IMR-90 (cell line): Measurements from ENCODE around the gene SNIP1. TPM values are rescaled to one million over a fixed set of nuclear protein-coding genes. Genes with fewer than 3 reads are reported as not detected.

Source experiments
- ATAC-seq: fragments of 200-7000 bp; cut with Tn5 transposase; 2 replicates; pipeline ENCODE4 v1.9.1; 2020; ENCODE audit warnings: low read depth, mild to moderate bottlenecking, moderate library complexity
- BruUV-seq: library from RNA; stranded (reverse); fragments of 400-500 nt; replicated peaks from 2 replicates; lab custom pipeline; 2021; lab: Mats Ljungman, UMichigan
- CTCF ChIA-PET: fragments of 300-600 bp; formaldehyde crosslinking; extraction: SDS; loops from one replicate; lab custom pipeline; 2021; ENCODE audit warnings: antibody characterized with exemption; lab: Yijun Ruan, JAX
- POLR2A ChIA-PET: fragments of 300-600 bp; sonication (Branson Sonifier 250); formaldehyde crosslinking; loops from one replicate; lab custom pipeline; 2022; ENCODE audit warnings: antibody characterized with exemption; ENCODE audit not compliant: unreplicated experiment; lab: Charles Lee
- DNase-seq: peaks from one replicate; pipeline ENCODE4 v3.0.0; 2013
- H2AFZ ChIP-seq: replicated peaks from 2 replicates; pipeline ENCODE3; 2013; ENCODE audit warnings: low read length, mild to moderate bottlenecking; ENCODE audit not compliant: poor library complexity
- H2AK5ac ChIP-seq: 2 replicates; pipeline ENCODE4 v1.6.1; 2013; ENCODE audit warnings: low read depth, low read length, inconsistent platforms
- H2AK9ac ChIP-seq: replicated peaks from 2 replicates; pipeline ENCODE3; 2013; ENCODE audit warnings: mild to moderate bottlenecking, low read depth, low read length, moderate library complexity; ENCODE audit not compliant: poor library complexity
- H2BK120ac ChIP-seq: 2 replicates; pipeline ENCODE4 v1.6.1; 2013; ENCODE audit warnings: low read depth, low read length, inconsistent platforms
- H2BK15ac ChIP-seq: 3 replicates; pipeline ENCODE4 v1.6.1; 2013; ENCODE audit warnings: low read depth, low read length, inconsistent platforms
- H2BK20ac ChIP-seq: 2 replicates; pipeline ENCODE4 v1.6.1; 2013; ENCODE audit warnings: low read depth, mild to moderate bottlenecking, inconsistent platforms, low read length, moderate library complexity
- H2BK5ac ChIP-seq: 2 replicates; pipeline ENCODE4 v1.6.1; 2013; ENCODE audit warnings: mild to moderate bottlenecking, low read depth, low read length, inconsistent platforms; ENCODE audit not compliant: poor library complexity, severe bottlenecking
- H3K14ac ChIP-seq: replicated peaks from 2 replicates; pipeline ENCODE4 v1.6.1; 2013; ENCODE audit warnings: low read depth, low read length, inconsistent platforms
- H3K18ac ChIP-seq: 2 replicates; pipeline ENCODE4 v1.6.1; 2013; ENCODE audit warnings: low read depth, low read length, control low read depth
- H3K23ac ChIP-seq: 2 replicates; pipeline ENCODE4 v1.6.1; 2013; ENCODE audit warnings: low read depth, low read length, inconsistent platforms
- H3K27ac ChIP-seq: 2 replicates; pipeline ENCODE4 v1.5.1; 2013; ENCODE audit warnings: mild to moderate bottlenecking, control low read depth, low read length; ENCODE audit not compliant: insufficient read depth
- H3K27me3 ChIP-seq: 2 replicates; pipeline ENCODE4 v1.6.1; 2013; ENCODE audit warnings: low read length; ENCODE audit not compliant: control insufficient read depth, insufficient read depth
- H3K36me3 ChIP-seq: 2 replicates; pipeline ENCODE4 v1.6.1; 2013; ENCODE audit warnings: low read length, mixed read lengths; ENCODE audit not compliant: control insufficient read depth, insufficient read depth
- H3K4ac ChIP-seq: 2 replicates; pipeline ENCODE4 v1.6.1; 2013; ENCODE audit warnings: low read depth, low read length, inconsistent platforms
- H3K4me1 ChIP-seq: 2 replicates; pipeline ENCODE4 v1.6.1; 2013; ENCODE audit warnings: low read length, mixed read lengths; ENCODE audit not compliant: control insufficient read depth, insufficient read depth
- H3K4me2 ChIP-seq: 2 replicates; pipeline ENCODE4 v1.6.1; 2013; ENCODE audit warnings: low read depth, mild to moderate bottlenecking, control low read depth, low read length, moderate library complexity
- H3K4me3 ChIP-seq: 2 replicates; pipeline ENCODE4 v1.5.1; 2013; ENCODE audit warnings: low read depth, mild to moderate bottlenecking, control low read depth, low read length, moderate library complexity; ENCODE audit not compliant: insufficient read depth
- H3K56ac ChIP-seq: 2 replicates; pipeline ENCODE4 v1.6.1; 2013; ENCODE audit warnings: low read length, inconsistent platforms; ENCODE audit not compliant: insufficient read depth; ENCODE audit errors: extremely low read depth
- H3K79me1 ChIP-seq, 2 experiments: 2 replicates each; pipeline ENCODE4 v1.6.1; 2013; ENCODE audit warnings: low read length in 2 of 2, inconsistent platforms in 1 of 2, low read depth in 1 of 2
- H3K9ac ChIP-seq: 2 replicates; pipeline ENCODE4 v1.6.1; 2013; ENCODE audit warnings: low read depth, low read length, control low read depth
- H3K9me1 ChIP-seq: 2 replicates; pipeline ENCODE4 v1.6.1; 2013; ENCODE audit warnings: low read length, inconsistent platforms; ENCODE audit not compliant: insufficient read depth
- H3K9me3 ChIP-seq: 2 replicates; pipeline ENCODE4 v1.6.1; 2013; ENCODE audit warnings: low read length; ENCODE audit not compliant: control insufficient read depth, insufficient read depth
- H4K20me1 ChIP-seq: 2 replicates; pipeline ENCODE4 v1.6.1; 2013; ENCODE audit warnings: low read length, inconsistent platforms; ENCODE audit not compliant: insufficient read depth
- H4K5ac ChIP-seq: 2 replicates; pipeline ENCODE4 v1.6.1; 2013; ENCODE audit warnings: mild to moderate bottlenecking, low read depth, low read length, control low read depth
- H4K8ac ChIP-seq, 2 experiments: 2 replicates each; pipeline ENCODE4 v1.6.1; 2013; ENCODE audit warnings: low read depth in 2 of 2, low read length in 2 of 2, control low read depth in 1 of 2, inconsistent platforms in 1 of 2
- H4K91ac ChIP-seq: 2 replicates; pipeline ENCODE4 v1.6.1; 2013; ENCODE audit warnings: low read depth, low read length, inconsistent platforms; ENCODE audit not compliant: insufficient read depth
- BHLHE40 ChIP-seq: fragments of 150-350 bp; IDR thresholded peaks from 2 replicates; pipeline ENCODE4 v1.6.1; 2016; ENCODE audit warnings: mild to moderate bottlenecking, low read depth, low read length
- CEBPB ChIP-seq: IDR thresholded peaks from 2 replicates; pipeline ENCODE4 v1.6.1; 2012; ENCODE audit warnings: low read depth, low read length, improper control_type of control experiment
- CHD1 ChIP-seq: IDR thresholded peaks from 2 replicates; pipeline ENCODE4 v1.6.1; 2012; ENCODE audit warnings: low read depth, low read length, improper control_type of control experiment
- CTCF ChIP-seq: conservative IDR thresholded peaks from 2 replicates; pipeline ENCODE4 v1.5.1; 2012; ENCODE audit warnings: mild to moderate bottlenecking, low read depth, low read length, improper control_type of control experiment
- ELK1 ChIP-seq: fragments of 150-350 bp; IDR thresholded peaks from 2 replicates; pipeline ENCODE4 v1.6.1; 2016; ENCODE audit warnings: low read depth, mild to moderate bottlenecking, low read length, moderate library complexity, borderline replicate concordance
- FOS ChIP-seq: fragments of 150-350 bp; IDR thresholded peaks from 2 replicates; pipeline ENCODE4 v1.6.1; 2016; ENCODE audit warnings: low read depth, low read length
- MAFK ChIP-seq: IDR thresholded peaks from 2 replicates; pipeline ENCODE4 v1.6.1; 2012; ENCODE audit warnings: low read depth, low read length, improper control_type of control experiment
- MAZ ChIP-seq: IDR thresholded peaks from 2 replicates; pipeline ENCODE4 v1.6.1; 2012; ENCODE audit warnings: low read depth, mild to moderate bottlenecking, low read length, improper control_type of control experiment, moderate library complexity, borderline replicate concordance
- MXI1 ChIP-seq: IDR thresholded peaks from 2 replicates; pipeline ENCODE4 v1.6.1; 2012; ENCODE audit warnings: low read depth, mild to moderate bottlenecking, low read length, moderate library complexity, borderline replicate concordance
- NFE2L2 ChIP-seq: fragments of 150-350 bp; IDR thresholded peaks from 2 replicates; pipeline ENCODE4 v1.6.1; 2016; ENCODE audit warnings: low read depth, mild to moderate bottlenecking, low read length
- POLR2A ChIP-seq: IDR thresholded peaks from 2 replicates; pipeline ENCODE4 v1.6.1; 2012; ENCODE audit warnings: mild to moderate bottlenecking, low read depth, low read length
- RAD21 ChIP-seq: IDR thresholded peaks from 2 replicates; pipeline ENCODE4 v1.6.1; 2012; ENCODE audit warnings: low read length, improper control_type of control experiment
- RCOR1 ChIP-seq: IDR thresholded peaks from 2 replicates; pipeline ENCODE4 v1.6.1; 2012; ENCODE audit warnings: mild to moderate bottlenecking, low read length, improper control_type of control experiment; ENCODE audit not compliant: insufficient replicate concordance
- RFX5 ChIP-seq: IDR thresholded peaks from 2 replicates; pipeline ENCODE4 v1.8.0; 2012; ENCODE audit warnings: low read depth, mild to moderate bottlenecking, low read length, moderate library complexity
- SMC3 ChIP-seq: fragments of 150-350 bp; IDR thresholded peaks from 2 replicates; pipeline ENCODE4 v1.6.1; 2016; ENCODE audit warnings: low read depth, mild to moderate bottlenecking, antibody characterized with exemption, low read length, moderate library complexity
- WGBS, 2 experiments: methylation state at CpG; one replicate each; pipeline versions ENCODE4 v1.1.5 to v1.1.7; 2013; ENCODE audit warnings: missing lambda C conversion rate in 2 of 2; ENCODE audit not compliant: insufficient read length in 1 of 2; ENCODE audit errors: extremely low coverage in 2 of 2; 5-methylcytosine and 5-hydroxymethylcytosine counted together
- dilution Hi-C: fragments of 300-500 bp; cut with HindIII; formaldehyde crosslinking; loops from one replicate; pipeline ENCODE4 v1.14.3; 2018; ENCODE audit warnings: low sequenced_read_pairs; ENCODE audit not compliant: unreplicated experiment
- in situ Hi-C: fragments of 300-500 bp; cut with MboI; formaldehyde crosslinking; loops from 3 replicates; pipeline ENCODE4 v1.14.3; 2019; ENCODE audit warnings: low sequenced_read_pairs, inconsistent platforms, mixed read lengths
- intact Hi-C: fragments of 100-400 bp; cut with micrococcal nuclease; formaldehyde crosslinking; loops from 2 replicates; pipeline ENCODE4 v1.10.0; 2022
- polyA plus RNA-seq, 3 experiments: library from polyadenylated mRNA; depleted of rRNA; stranded (reverse); fragments of >200 nt; gene quantifications; 2 replicates each; pipeline ENCODE4 v1.2.3, GENCODE V29; 2012; ENCODE audit warnings: low replicate concordance in 1 of 3
- total RNA-seq: library from RNA; depleted of rRNA; stranded (reverse); fragments of >200 nt; gene quantifications from 2 replicates; pipeline ENCODE4 v1.2.3, GENCODE V29; 2012
- TF ChIP-seq, protein P1 (sequence below): fragments of 150-350 bp; IDR thresholded peaks from 2 replicates; pipeline ENCODE4 v1.6.1; 2017; ENCODE audit warnings: mild to moderate bottlenecking, antibody characterized with exemption, low read length, low read depth

SNIP1 gene
- total and polyA plus RNA-seq, 2 of the 4 experiments (the other 2 are of a cell fraction) = 6.8 to 11.3 TPM

- WGBS, 2 experiments = 100% methylated on average over 1 of the region's 3 CpGs; no CpG with 5 or more reads in 1 of the 2 experiments
- TF ChIP-seq BHLHE40 (no peak), RFX5 (no peak), CTCF (no peak), FOS (no peak), MXI1 (no peak), RAD21 (no peak), POLR2A (no peak), RCOR1 (no peak), MAZ (no peak), NFE2L2 (no peak), SMC3 (no peak), MAFK (no peak), ELK1 (no peak), CHD1 (no peak), CEBPB (no peak)
- TF ChIP-seq, protein P1, sequence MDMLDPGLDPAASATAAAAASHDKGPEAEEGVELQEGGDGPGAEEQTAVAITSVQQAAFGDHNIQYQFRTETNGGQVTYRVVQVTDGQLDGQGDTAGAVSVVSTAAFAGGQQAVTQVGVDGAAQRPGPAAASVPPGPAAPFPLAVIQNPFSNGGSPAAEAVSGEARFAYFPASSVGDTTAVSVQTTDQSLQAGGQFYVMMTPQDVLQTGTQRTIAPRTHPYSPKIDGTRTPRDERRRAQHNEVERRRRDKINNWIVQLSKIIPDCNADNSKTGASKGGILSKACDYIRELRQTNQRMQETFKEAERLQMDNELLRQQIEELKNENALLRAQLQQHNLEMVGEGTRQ = no peak
- in situ Hi-C loops (no loop called here), dilution Hi-C loops (no loop called here), intact Hi-C loops (no loop called here)
- H2AK9ac ChIP-seq = no peak overlapping the region
- H3K4me1 ChIP-seq = no peaks in the 10 kb centered on the region
- ChIA-PET POLR2A (no interaction called here), CTCF (no interaction called here)
- DNase-seq (no peak), ATAC-seq (no peak)
- no peak overlapping the region for H3K9ac ChIP-seq
- peaks cover 8 to 9% of the 10 kb centered on the region in 2 experiments; a peak in 2 of 4 replicates for H3K79me1 ChIP-seq
- H2BK20ac ChIP-seq = no peak overlapping the region
- H2AK5ac ChIP-seq = no peak overlapping the region
- peaks cover 42% of the 10 kb centered on the region for H3K36me3 ChIP-seq
- no peak overlapping the region for H3K23ac ChIP-seq
- H3K4ac ChIP-seq = no peak overlapping the region
- H4K5ac ChIP-seq = no peak overlapping the region
- no peaks in the 10 kb centered on the region for H4K20me1 ChIP-seq
- no peak overlapping the region for H2BK15ac ChIP-seq
- no peak overlapping the region for H3K18ac ChIP-seq
- no peaks in the 10 kb centered on the region for H3K9me3 ChIP-seq
- no peak overlapping the region for H3K56ac ChIP-seq
- H4K8ac ChIP-seq = no peak overlapping the region
- H3K27me3 ChIP-seq = no peaks in the 10 kb centered on the region
- no peak overlapping the region for H4K91ac ChIP-seq
- H2BK5ac ChIP-seq = no peak overlapping the region
- H2AFZ ChIP-seq = no peak overlapping the region
- no TSS peak for BruUV-seq
- H3K9me1 ChIP-seq = no peaks in the 10 kb centered on the region
- no peak overlapping the region for H3K4me2 ChIP-seq
- no peak overlapping the region for H3K27ac ChIP-seq
- no peak overlapping the region for H3K14ac ChIP-seq
- H3K4me3 ChIP-seq = no peak overlapping the region
- H2BK120ac ChIP-seq = no peak overlapping the region
Measured at GRCh38 chr1:37567023-37567422, 12.9 kb upstream of the SNIP1 start.
